GM13976 (cell line): ENCODE data around the gene THADA.

ENCODE experiments used
- DNase-seq: peaks from one replicate; pipeline ENCODE4 v3.0.0; 2012; ENCODE audit warnings: low spot score
- in situ Hi-C: fragments of 300-500 bp; cut with MboI; formaldehyde crosslinking; loops from one replicate; pipeline ENCODE4 v1.12.0; 2022; ENCODE audit warnings: low sequenced_read_pairs, mixed read lengths, inconsistent platforms; ENCODE audit not compliant: unreplicated experiment
- TF ChIP-seq, protein P1 (sequence below): IDR thresholded peaks from 2 replicates; pipeline ENCODE4 v1.5.1; 2012; ENCODE audit warnings: borderline replicate concordance, mild to moderate bottlenecking; ENCODE audit not compliant: insufficient read depth; ENCODE audit errors: extremely low read depth, missing control alignments, control extremely low read depth

THADA gene

GRCh38 chr2:43347746-43348145 is 248.1 kb downstream of the THADA start:
- DNase-seq = no peak
- TF ChIP-seq, protein P1, sequence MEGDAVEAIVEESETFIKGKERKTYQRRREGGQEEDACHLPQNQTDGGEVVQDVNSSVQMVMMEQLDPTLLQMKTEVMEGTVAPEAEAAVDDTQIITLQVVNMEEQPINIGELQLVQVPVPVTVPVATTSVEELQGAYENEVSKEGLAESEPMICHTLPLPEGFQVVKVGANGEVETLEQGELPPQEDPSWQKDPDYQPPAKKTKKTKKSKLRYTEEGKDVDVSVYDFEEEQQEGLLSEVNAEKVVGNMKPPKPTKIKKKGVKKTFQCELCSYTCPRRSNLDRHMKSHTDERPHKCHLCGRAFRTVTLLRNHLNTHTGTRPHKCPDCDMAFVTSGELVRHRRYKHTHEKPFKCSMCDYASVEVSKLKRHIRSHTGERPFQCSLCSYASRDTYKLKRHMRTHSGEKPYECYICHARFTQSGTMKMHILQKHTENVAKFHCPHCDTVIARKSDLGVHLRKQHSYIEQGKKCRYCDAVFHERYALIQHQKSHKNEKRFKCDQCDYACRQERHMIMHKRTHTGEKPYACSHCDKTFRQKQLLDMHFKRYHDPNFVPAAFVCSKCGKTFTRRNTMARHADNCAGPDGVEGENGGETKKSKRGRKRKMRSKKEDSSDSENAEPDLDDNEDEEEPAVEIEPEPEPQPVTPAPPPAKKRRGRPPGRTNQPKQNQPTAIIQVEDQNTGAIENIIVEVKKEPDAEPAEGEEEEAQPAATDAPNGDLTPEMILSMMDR = no peak
- in situ Hi-C loops = no loop called here

DNA sequence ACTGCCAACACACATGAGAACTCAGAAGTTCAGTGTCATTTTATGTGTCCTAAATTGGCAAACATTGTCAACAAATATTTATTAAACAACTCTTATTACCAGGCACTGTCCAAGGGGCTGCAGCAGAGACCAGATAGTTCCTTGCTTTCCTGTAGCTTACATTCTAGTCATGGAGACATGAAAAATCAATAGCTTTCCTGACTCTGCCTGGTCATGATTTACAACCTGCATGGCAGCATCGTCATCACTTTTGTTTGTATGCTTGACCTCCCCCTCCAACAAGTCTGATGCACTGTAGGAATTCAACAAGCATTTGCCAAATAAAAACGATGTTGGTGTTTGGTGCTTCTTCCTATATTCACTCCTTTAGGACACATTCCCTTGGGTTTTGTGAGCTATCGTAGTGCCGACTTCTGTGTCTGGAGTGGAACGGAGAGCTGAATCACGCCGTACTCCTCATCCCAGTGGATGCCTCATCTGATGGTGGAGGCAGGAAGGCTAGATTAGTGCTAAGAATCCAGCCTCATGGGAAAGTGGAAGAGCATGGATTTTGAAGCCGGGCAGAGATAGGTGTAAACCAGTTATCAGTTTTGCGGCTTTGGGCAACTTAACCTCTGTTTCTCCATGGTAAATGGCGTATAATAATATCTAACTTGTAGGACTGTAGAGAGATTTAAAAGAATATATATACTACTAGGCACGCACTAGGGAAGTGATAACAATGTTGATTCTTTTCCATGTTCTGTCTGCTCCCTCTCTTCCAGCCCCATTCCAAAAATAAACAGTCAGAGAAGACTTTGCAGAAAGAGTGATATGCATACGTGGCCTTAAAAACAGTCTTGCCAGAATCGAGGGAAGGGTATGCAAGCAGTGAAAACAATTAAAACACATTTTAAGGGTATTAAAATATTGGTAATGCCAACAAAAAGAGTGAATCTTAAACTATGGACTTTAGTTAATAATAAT is 249.0 kb downstream of the THADA start:
- DNase-seq = no peak
- TF ChIP-seq, protein P1 = no peak
- in situ Hi-C loops = no loop called here

DNA sequence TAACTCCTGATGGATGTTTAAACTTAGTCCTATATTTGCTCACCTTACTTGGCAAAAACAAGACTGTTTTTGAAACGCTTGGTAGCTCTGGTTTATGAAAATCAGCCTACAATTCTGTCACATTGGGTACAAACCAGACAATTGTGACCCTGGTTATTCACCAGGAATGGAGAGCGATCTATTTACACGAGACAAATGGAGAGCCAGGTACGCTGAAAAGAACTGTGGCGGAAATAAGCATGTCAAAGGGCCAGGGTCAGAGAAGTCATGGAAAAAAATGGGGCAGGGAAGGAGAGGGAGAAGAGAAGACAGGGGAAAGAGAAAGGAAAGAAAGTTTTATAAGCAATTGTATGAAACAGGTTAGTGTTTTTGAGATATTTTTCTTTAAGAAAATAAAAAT is 250.0 kb downstream of the THADA start:
- TF ChIP-seq, protein P1 = no peak
- in situ Hi-C loops = no loop called here
- no peak for DNase-seq

DNA sequence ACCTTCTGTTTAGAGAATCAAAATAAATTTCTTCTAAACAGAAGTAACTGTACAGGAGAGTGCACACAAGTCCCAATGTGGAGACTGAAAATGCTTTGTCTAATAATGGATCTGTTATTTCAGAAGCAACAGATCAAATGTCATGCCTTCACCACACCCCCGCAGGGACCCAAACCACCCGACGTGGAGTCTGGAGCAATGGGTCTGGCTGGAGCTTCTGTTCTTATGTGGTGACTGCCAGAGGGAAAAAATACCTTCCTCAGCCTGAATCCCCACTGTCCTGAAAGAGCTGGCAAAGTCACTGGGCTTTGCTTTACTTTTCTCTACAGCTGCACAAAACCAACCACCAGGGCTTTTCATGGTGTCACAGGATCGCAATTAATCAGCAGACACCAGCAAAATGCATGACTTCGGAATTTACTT is 250.4 kb downstream of the THADA start:
- no peak for DNase-seq
- in situ Hi-C loops = no loop called here
- TF ChIP-seq, protein P1 = no peak

GRCh38 chr2:43344868-43345373 is 250.9 kb downstream of the THADA start:
- in situ Hi-C loops = no loop called here
- TF ChIP-seq, protein P1 = no peak
- no peak for DNase-seq

- TF ChIP-seq, protein P1 = no peak
- no peak for DNase-seq
- in situ Hi-C loops = no loop called here
Observed at GRCh38 chr2:43343573-43344304, 252.1 kb downstream of the THADA start.
